WTC11 (cell line): ENCODE results near the gene DENND5A.

Source experiments
- FOXP1 ChIP-seq: sonication (generic); formaldehyde crosslinking; IDR thresholded peaks from 2 replicates; pipeline ENCODE4 v1.8.0; 2022; ENCODE audit warnings: missing genetic modification reagents, mild to moderate bottlenecking, moderate library complexity, borderline replicate concordance
- RELA ChIP-seq: sonication (generic); formaldehyde crosslinking; IDR thresholded peaks from 2 replicates; pipeline ENCODE4 v1.8.1; 2022; ENCODE audit warnings: missing genetic modification reagents, mild to moderate bottlenecking, borderline replicate concordance
- TCF7 ChIP-seq: sonication (generic); formaldehyde crosslinking; IDR thresholded peaks from 2 replicates; pipeline ENCODE4 v1.8.0; 2022; ENCODE audit warnings: mild to moderate bottlenecking, low read depth, missing genetic modification reagents, moderate library complexity
- TF ChIP-seq, protein P1 (sequence below): fragments of 200-600 bp; IDR thresholded peaks from 2 replicates; pipeline ENCODE4 v1.8.0; 2022; ENCODE audit warnings: antibody characterized with exemption
- TF ChIP-seq, protein P2 (sequence below): sonication (generic); formaldehyde crosslinking; IDR thresholded peaks from 2 replicates; pipeline ENCODE4 v1.8.0; 2022; ENCODE audit warnings: mild to moderate bottlenecking, missing genetic modification reagents
- TF ChIP-seq, protein P3 (sequence below): sonication (generic); formaldehyde crosslinking; IDR thresholded peaks from 2 replicates; pipeline ENCODE4 v1.8.1; 2022; ENCODE audit warnings: low read depth, missing genetic modification reagents, borderline replicate concordance

DNA sequence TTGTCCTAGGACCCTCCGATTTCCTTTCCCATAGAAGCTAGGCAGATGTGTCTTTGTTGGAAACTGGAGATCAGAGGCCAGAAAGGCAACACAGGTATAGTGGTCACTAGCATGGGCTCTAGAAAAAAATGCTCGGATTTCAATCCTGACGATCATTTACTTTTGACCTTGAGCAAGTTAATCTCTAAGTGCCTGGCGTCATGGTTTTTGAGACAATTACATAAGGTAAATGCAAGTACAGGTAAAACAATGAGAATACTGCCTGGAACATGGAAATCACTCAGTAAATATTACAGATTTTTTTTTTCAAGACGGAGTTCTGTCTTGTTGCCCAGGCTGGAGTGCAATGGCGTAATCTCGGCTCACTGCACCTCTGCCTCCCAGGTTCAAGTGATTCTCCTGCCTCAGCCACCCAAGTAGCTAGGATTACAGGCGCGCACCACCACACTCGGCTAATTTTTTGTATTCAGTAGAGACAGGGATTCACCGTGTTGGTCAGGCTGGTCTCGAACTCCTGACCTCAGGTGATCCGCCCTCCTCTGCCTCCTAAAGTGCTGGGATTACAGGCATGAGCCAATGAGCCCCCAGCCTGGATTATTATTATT, 1.1 kb upstream of the DENND5A start:
- TF ChIP-seq, protein P1, sequence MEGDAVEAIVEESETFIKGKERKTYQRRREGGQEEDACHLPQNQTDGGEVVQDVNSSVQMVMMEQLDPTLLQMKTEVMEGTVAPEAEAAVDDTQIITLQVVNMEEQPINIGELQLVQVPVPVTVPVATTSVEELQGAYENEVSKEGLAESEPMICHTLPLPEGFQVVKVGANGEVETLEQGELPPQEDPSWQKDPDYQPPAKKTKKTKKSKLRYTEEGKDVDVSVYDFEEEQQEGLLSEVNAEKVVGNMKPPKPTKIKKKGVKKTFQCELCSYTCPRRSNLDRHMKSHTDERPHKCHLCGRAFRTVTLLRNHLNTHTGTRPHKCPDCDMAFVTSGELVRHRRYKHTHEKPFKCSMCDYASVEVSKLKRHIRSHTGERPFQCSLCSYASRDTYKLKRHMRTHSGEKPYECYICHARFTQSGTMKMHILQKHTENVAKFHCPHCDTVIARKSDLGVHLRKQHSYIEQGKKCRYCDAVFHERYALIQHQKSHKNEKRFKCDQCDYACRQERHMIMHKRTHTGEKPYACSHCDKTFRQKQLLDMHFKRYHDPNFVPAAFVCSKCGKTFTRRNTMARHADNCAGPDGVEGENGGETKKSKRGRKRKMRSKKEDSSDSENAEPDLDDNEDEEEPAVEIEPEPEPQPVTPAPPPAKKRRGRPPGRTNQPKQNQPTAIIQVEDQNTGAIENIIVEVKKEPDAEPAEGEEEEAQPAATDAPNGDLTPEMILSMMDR = no peak
- TF ChIP-seq, protein P2, sequence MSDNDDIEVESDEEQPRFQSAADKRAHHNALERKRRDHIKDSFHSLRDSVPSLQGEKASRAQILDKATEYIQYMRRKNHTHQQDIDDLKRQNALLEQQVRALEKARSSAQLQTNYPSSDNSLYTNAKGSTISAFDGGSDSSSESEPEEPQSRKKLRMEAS (CRISPR knock-in tag) = no peak
- TF ChIP-seq, protein P3, sequence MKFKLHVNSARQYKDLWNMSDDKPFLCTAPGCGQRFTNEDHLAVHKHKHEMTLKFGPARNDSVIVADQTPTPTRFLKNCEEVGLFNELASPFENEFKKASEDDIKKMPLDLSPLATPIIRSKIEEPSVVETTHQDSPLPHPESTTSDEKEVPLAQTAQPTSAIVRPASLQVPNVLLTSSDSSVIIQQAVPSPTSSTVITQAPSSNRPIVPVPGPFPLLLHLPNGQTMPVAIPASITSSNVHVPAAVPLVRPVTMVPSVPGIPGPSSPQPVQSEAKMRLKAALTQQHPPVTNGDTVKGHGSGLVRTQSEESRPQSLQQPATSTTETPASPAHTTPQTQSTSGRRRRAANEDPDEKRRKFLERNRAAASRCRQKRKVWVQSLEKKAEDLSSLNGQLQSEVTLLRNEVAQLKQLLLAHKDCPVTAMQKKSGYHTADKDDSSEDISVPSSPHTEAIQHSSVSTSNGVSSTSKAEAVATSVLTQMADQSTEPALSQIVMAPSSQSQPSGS = no peak
- TF ChIP-seq TCF7 (CRISPR knock-in tag) (no peak), FOXP1 (CRISPR knock-in tag) (no peak), RELA (CRISPR knock-in tag) (no peak)
